GM12878 (cell line): ENCODE measurements around the gene YY1. TPM values are rescaled to one million over a fixed set of nuclear protein-coding genes. Genes with fewer than 3 reads are reported as not detected.

Experiments
- ATAC-seq: fragments of 200-7000 bp; cut with Tn5 transposase; 3 replicates; pipeline ENCODE4 v1.9.1; 2020; ENCODE audit warnings: mild to moderate bottlenecking, moderate library complexity
- BruUV-seq: library from RNA; stranded (reverse); fragments of 400-500 nt; replicated peaks from 2 replicates; lab custom pipeline; 2021; lab: Mats Ljungman, UMichigan
- CTCF ChIA-PET: fragments of 300-600 bp; sonication (Branson Sonifier 250); formaldehyde crosslinking; extraction: SDS; loops from one replicate; lab custom pipeline; 2021; ENCODE audit warnings: inconsistent platforms; lab: Yijun Ruan, JAX
- POLR2A ChIA-PET: fragments of 350-600 bp; formaldehyde crosslinking; extraction: SDS; loops from one replicate; lab custom pipeline; 2021; ENCODE audit warnings: inconsistent platforms; lab: Charles Lee
- RAD21 ChIA-PET: fragments of 300-600 bp; sonication (Branson Sonifier 250); formaldehyde crosslinking; loops from one replicate; lab custom pipeline; 2023; ENCODE audit warnings: antibody characterized with exemption; ENCODE audit not compliant: unreplicated experiment; lab: Charles Lee
- SMC1A ChIA-PET: fragments of 300-600 bp; sonication (Branson Sonifier 250); formaldehyde crosslinking; loops from one replicate; lab custom pipeline; 2023; ENCODE audit not compliant: unreplicated experiment, uncharacterized antibody; lab: Charles Lee
- DNase-seq: peaks from one replicate; pipeline ENCODE4 v3.0.0-alpha.2; 2011; ENCODE audit warnings: low read depth, low spot score
- FAIRE-seq: peaks from 3 replicates; lab custom pipeline; 2011; peaks lifted over from hg19 to GRCh38; lab: Jason Lieb, UNC
- H2AFZ ChIP-seq: 2 replicates; pipeline ENCODE4 v1.6.0; 2011; ENCODE audit warnings: low read depth, low read length, control low read depth; ENCODE audit not compliant: control insufficient read depth
- H3K27ac ChIP-seq: 2 replicates; pipeline ENCODE4 v1.5.1; 2011; ENCODE audit warnings: control low read depth; ENCODE audit not compliant: control insufficient read depth, insufficient read depth
- H3K27me3 ChIP-seq, 2 experiments: replicated peaks in 1 of 2; 2 replicates each; pipeline versions ENCODE4 v1.6.0 to v1.6.1; 2011; ENCODE audit warnings: low read length in 1 of 2; ENCODE audit not compliant: control insufficient read depth in 2 of 2, insufficient read depth in 2 of 2
- H3K36me3 ChIP-seq, 2 experiments: 2 replicates each; pipeline ENCODE4 v1.5.1; 2011; ENCODE audit warnings: low read length in 1 of 2; ENCODE audit not compliant: control insufficient read depth in 2 of 2, insufficient read depth in 2 of 2
- H3K4me1 ChIP-seq: 2 replicates; pipeline ENCODE4 v1.6.1; 2011; ENCODE audit warnings: mild to moderate bottlenecking, low read length, moderate library complexity, mixed read lengths; ENCODE audit not compliant: control insufficient read depth, insufficient read depth
- H3K4me2 ChIP-seq: 2 replicates; pipeline ENCODE4 v1.6.0; 2011; ENCODE audit warnings: control low read depth; ENCODE audit not compliant: control insufficient read depth, insufficient read depth
- H3K4me3 ChIP-seq: fragments of 200-600 bp; sonication (generic); 2 replicates; pipeline ENCODE4 v1.5.1; 2016
- H3K79me2 ChIP-seq: 2 replicates; pipeline ENCODE4 v1.6.0; 2011; ENCODE audit warnings: low read length; ENCODE audit not compliant: control insufficient read depth, insufficient read depth
- H3K9ac ChIP-seq: 2 replicates; pipeline ENCODE4 v1.8.0; 2011; ENCODE audit warnings: low read length, control low read depth, mixed read lengths; ENCODE audit not compliant: control insufficient read depth, insufficient read depth
- H3K9me3 ChIP-seq: replicated peaks from 3 replicates; pipeline ENCODE4 v1.5.1; 2011; ENCODE audit warnings: mild to moderate bottlenecking, low read length; ENCODE audit not compliant: control insufficient read depth, insufficient read depth
- H4K20me1 ChIP-seq: 2 replicates; pipeline ENCODE4 v1.6.0; 2011; ENCODE audit not compliant: control insufficient read depth, insufficient read depth
- BMI1 ChIP-seq: fragments of 450-650 bp; IDR thresholded peaks from 2 replicates; pipeline ENCODE4 v1.6.1; 2016; ENCODE audit warnings: mild to moderate bottlenecking, moderate library complexity, borderline replicate concordance
- CBX3 ChIP-seq: fragments of 200-600 bp; sonication (generic); IDR thresholded peaks from 2 replicates; pipeline ENCODE4 v1.6.1; 2016; ENCODE audit warnings: low read depth, borderline replicate concordance
- CBX5 ChIP-seq: sonication (generic); IDR thresholded peaks from 2 replicates; pipeline ENCODE4 v1.6.1; 2016; ENCODE audit warnings: low read depth, moderate library complexity, mild to moderate bottlenecking, inconsistent platforms
- EED ChIP-seq: sonication (generic); IDR thresholded peaks from 2 replicates; pipeline ENCODE4 v1.6.1; 2016; ENCODE audit warnings: antibody characterized with exemption, low read depth
- HDGF ChIP-seq: fragments of 450-650 bp; IDR thresholded peaks from 2 replicates; pipeline ENCODE4 v1.6.1; 2016; ENCODE audit warnings: antibody characterized with exemption
- MXI1 ChIP-seq: fragments of 150-350 bp; IDR thresholded peaks from 2 replicates; pipeline ENCODE4 v1.6.1; 2011; ENCODE audit warnings: low read depth, mild to moderate bottlenecking, inconsistent platforms, low read length, improper control_type of control experiment
- RUNX3 ChIP-seq: IDR thresholded peaks from 2 replicates; pipeline ENCODE4 v1.6.1; 2012; ENCODE audit warnings: low read length, inconsistent platforms
- SMAD1 ChIP-seq: fragments of 450-650 bp; IDR thresholded peaks from 2 replicates; pipeline ENCODE4 v1.6.1; 2018; ENCODE audit warnings: mild to moderate bottlenecking, low read depth; ENCODE audit not compliant: partially characterized antibody
- TCF12 ChIP-seq: IDR thresholded peaks from 2 replicates; pipeline ENCODE4 v1.6.1; 2011; ENCODE audit warnings: low read depth, mild to moderate bottlenecking, low read length
- WGBS: methylation state at CpG from one replicate; pipeline ENCODE4 v1.1.6; 2016; ENCODE audit warnings: low lambda C conversion rate; ENCODE audit not compliant: insufficient replicate concordance, insufficient coverage; ENCODE audit errors: missing lambda C conversion rate; 5-methylcytosine and 5-hydroxymethylcytosine counted together
- in situ Hi-C: fragments of 300-500 bp; cut with MboI; formaldehyde crosslinking; loops from 9 replicates; pipeline ENCODE4 v1.14.3; 2018; ENCODE audit warnings: mixed read lengths
- intact Hi-C: fragments of 100-400 bp; cut with micrococcal nuclease; formaldehyde crosslinking; loops from one replicate; pipeline ENCODE4 v1.14.2; 2022; ENCODE audit not compliant: unreplicated experiment
- polyA plus RNA-seq, 11 experiments: library from polyadenylated mRNA; depleted of rRNA in 4 of 11; unstranded in 6 of 11; stranded (reverse) in 5 of 11; fragments of >200 nt; fragmentation: Nextera tagmentation in 4 of 11; fragmentation: Illumina TruSeq in 1 of 11; extraction: Ambion mirVana in 4 of 11; extraction: Trizol in 1 of 11; gene quantifications; 1 replicate in 1 of 11; 2 replicates in 10 of 11; pipeline versions ENCODE4 v1.2.1 to v1.2.3, GENCODE V29; 2011 to 2016; ENCODE audit warnings: inconsistent platforms in 2 of 11, missing spikeins in 2 of 11, low read depth in 1 of 11
- total RNA-seq, 4 experiments: library from RNA; depleted of rRNA in 3 of 4; stranded (reverse); fragments of >200 nt in 3 of 4; fragmentation: Illumina TruSeq in 1 of 4; extraction: Trizol in 1 of 4; gene quantifications; 2 replicates each; pipeline versions ENCODE4 v1.2.1 to v1.2.3, GENCODE V29; 2013 to 2021

The YY1 gene
- total and polyA plus RNA-seq, 10 of the 15 experiments (the other 5 are each of a cell fraction or from before 2014, with no cell fraction given), result 23.7 to 74.0 (median 39.9) TPM

DNA sequence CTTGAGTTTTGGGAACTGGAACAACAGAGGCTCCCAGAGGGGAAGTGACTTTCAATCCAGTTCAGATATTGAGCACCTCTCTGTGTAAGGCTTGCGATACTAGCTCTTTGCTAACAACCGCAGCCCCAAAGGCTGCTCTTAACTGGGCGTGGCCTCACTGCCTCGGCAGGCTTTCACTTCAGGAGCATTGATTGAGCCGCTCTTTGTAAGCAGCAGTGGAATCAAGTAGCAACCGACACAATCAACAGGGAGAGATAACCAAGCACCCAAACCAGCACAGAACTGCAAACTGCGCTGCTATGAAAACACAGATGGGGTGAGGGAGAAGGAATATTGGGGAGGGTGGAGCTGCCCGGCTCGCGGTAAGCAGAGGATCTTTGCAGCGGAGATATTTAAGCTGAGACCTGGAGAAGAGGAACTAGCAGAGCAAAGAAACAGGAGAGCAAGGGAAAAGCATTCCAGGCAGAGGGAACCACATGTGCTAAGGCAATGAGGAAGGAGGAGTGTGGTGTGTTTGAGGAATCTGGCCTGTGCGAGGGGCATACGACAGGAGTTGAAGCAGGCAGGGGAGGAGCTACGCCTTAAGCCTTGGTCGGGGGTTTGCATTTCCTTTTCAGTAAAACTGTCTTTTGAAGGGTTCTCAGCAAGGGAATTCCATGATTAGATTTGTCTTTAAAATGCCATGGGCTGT lies 17.3 kb upstream of the YY1 start (continued):
- TF ChIP-seq CBX3, result no peak
- no peak for TF ChIP-seq CBX5
- no peak for TF ChIP-seq SMAD1
- no peak for TF ChIP-seq HDGF

DNA sequence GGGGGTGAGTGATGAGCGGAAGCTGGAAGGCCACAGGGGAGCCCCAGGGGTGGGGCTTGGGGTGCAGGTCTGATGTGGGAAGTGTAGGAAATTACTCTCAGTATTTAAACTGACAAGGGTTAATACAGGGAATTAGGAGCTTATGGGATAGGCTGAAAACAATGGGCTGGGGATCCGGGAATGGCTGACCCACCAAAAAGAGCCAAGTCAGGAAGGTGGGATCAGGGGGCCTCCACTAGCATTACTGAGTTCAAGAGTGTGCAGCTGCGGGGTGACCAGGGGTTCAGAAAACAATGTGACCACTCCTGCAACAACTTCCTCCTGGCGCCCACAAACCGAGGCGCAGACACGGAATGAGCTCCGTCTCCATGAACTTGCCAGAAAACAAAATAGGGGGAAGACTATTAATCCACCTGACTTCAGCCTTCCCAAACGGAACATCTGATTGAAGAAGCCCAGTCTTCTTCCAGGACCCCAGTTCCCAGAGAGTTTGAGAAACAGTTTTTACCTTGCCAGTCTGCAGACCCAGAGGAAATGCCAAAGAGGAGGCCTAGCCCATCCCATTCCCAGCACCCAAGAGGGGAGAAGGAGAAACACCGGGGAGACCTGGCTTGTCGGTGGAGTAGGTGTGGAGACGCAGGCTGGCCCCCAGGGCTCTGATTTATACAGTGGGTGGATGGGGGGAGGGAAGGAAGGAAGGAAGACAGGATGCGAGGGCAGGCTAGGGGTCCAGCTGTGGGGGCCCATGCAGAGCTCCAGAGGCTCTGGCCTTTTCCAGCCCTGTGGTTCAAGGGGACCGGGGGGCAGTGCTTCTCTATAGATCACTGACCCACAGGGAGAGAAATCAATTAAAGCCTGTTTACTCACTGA lies 16.5 kb upstream of the YY1 start:
- TSS peak; percentile 60 for BruUV-seq
- DNase-seq (no peak), FAIRE-seq (no peak), ATAC-seq (peak; percentile 51)
- TF ChIP-seq RUNX3 (peak; percentile 49; the same call in 1 of the 2 replicates), MXI1 (0 out of 2 replicates have a peak, but pooled peaks have one; percentile 39), TCF12 (0 out of 2 replicates have a peak, but pooled peaks have one; percentile 28), EED (0 out of 2 replicates have a peak, but pooled peaks have one; percentile 37), BMI1 (no peak)
- ChIA-PET CTCF (interaction anchor here (0.9 to 5.2 kb wide), 10 partner anchors 9 to 239 kb away, joined by 3 to 39 read pairs (median 8); no protein-coding TSS in a partner anchor), RAD21 (interaction anchor here (0.5 to 2.4 kb wide), 10 partner anchors 10 to 1655 kb away, joined by 3 to 20 read pairs (median 4); no protein-coding TSS in a partner anchor), SMC1A (interaction anchor here (1.1 to 5.8 kb wide), 6 partner anchors 12 to 35 kb away, joined by 3 to 83 read pairs (median 8); no protein-coding TSS in a partner anchor), POLR2A (interaction anchor here (1.5 to 2.8 kb wide), 3 partner anchors 13 to 153 kb away, joined by 3 to 37 read pairs (median 9); a partner anchor contains a TSS)
- Histone ChIP-seq H4K20me1 (no peaks in the 10 kb centered on the region), H3K27ac (peak overlapping the region; percentile 93), H2AFZ (peak overlapping the region; percentile 93), H3K36me3 (no peaks in the 10 kb centered on the region), H3K9ac (peak overlapping the region; percentile 78), H3K4me2 (peak overlapping the region; percentile 99), H3K4me3 (peak overlapping the region; percentile 79), H3K9me3 (no peaks in the 10 kb centered on the region), H3K4me1 (peaks cover 25% of the 10 kb centered on the region), H3K27me3 (no peaks in the 10 kb centered on the region), H3K79me2 (peaks cover 27% of the 10 kb centered on the region)
- in situ Hi-C loops (no loop called here), intact Hi-C loops (no loop called here)
- 50% methylated on average over 14 of the region's 14 CpGs for WGBS
